ENCODE data around the gene ADAMTS12.
"Not testable (repeated sequence)": the region's sequence is repeated elsewhere in the genome, so short reads cannot be mapped to it uniquely, and the experiment has no call there.

ADAMTS12 gene

DNA sequence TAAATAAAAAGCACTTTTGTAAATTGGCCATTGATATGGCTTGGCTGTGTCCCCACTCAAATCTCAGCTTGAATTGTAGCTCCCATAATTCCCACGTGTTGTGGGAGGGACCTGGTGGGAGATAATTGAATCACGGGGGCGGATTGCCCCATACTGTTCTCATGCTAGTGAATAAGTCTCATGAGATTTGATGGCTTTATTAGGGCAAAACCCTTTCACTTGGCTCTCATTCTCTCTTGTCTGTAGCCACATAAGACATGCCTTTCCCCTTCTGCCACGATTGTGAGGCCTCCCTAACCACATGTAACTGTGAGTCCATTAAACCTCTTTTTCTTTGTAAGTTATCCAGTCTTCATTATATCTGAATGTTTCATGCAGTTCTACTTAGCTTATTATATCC, 297.8 kb downstream of the ADAMTS12 start:
- DNase-seq, result no peak

DNA sequence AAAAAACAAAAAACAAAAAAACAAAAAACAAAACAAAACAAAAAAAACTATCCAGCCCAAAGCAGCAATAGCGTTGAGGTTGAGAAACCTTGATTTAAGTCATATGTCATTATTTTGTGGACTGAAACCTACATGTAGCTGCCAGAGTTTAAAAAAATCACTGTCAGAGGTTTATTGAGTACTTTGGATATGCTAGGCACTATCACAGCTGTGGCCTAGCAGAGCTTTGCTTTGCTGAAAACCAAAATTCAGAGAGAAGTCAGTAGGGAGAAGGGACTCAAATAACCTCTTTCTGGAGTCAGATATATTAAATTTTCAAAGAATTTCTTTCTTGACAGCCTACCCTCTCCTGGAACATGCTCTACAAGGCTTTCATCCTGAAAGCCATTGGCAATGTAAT, 299.5 kb downstream of the ADAMTS12 start:
- DNase-seq, result no peak

DNA sequence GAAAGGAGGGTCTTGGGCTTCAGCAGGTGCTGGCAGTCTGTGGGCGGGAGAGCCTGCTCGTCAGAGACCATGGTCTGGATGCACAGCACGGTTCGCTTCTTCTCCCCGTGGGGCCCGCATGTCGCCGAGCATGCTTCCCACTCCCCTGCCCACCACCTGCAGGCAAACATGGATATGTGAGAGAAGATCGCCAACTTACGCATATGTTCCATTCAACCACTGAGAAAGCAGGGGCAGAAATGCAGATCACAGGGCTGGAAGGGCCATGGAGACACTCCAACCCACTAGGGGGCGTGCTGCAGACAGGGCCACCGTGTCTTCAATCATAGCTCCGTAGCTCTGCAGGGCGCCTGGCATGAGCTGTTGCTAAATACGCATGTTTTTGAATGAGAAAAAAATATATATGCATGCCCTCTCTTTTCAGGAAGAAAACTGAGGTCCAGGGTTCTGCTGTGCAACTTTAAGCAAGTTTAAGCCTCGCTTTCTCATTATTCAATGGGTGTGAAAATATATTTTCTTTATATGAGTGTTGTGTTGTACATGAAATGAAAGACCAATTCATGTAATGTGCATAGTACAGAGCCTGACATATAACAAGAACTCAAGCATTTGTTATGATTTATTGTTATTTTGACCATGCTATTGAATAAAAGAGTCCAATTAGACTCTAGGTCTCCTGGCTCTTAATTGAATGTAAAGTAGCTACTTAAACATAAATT, 303.0 kb downstream of the ADAMTS12 start:
- DNase-seq, result no peak

DNA sequence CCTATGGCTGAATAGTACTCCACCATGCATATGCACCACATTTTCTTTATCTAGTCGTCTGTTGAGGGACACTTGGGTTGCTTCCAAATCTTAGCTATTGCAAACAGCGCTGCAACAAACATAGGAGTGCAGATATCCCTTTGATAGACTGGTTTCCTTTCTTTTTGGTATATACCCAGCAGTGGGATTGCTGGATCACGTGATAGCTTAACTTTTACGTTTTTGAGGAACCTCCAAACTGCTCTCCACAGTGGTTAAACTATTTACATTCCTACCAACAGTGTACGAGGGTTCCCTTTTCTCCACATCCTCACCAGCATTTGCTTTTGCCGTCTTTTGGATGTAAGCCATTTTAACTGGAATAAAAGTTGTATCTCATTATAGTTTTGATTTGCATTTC, 308.5 kb downstream of the ADAMTS12 start:
- no peak for DNase-seq

DNA sequence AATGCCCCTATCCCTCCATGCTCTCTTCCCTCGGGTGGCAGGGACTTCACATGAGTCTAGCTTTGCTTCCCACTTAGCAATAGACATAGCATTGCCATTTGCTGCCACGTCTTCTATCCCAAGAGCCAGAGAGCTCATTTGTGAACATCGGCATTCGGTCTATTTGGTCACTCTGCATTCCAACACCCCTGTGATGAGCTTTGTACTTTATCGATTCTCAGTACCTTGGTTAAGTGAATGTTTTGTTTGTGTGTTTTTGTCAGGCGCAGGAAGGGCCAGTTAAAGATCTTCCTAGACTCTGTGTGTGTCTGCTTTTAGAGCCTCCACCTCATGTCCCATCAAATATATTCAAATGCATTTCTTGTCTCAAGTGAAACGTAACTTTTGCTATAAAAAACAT, 309.4 kb downstream of the ADAMTS12 start:
- DNase-seq, result no peak

DNA sequence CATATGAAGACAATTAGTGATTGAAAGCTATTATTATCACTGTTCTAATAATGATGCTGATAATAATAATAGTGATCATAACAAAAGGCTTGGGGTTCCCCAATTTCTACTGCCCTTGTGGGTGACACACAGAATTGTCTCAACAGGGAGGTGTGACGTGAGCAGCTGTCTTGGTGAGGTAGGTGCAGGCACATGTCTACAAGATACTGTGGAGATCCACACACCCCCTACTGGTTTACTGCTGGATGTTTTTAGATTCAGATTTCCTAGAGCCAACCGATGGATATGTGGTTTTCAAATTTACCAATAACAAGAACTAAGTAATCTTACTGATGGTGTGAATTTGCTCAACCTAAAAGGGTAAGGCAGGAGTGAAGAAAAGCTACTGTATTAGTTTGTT, 312.0 kb downstream of the ADAMTS12 start:
- DNase-seq, result no peak

DNA sequence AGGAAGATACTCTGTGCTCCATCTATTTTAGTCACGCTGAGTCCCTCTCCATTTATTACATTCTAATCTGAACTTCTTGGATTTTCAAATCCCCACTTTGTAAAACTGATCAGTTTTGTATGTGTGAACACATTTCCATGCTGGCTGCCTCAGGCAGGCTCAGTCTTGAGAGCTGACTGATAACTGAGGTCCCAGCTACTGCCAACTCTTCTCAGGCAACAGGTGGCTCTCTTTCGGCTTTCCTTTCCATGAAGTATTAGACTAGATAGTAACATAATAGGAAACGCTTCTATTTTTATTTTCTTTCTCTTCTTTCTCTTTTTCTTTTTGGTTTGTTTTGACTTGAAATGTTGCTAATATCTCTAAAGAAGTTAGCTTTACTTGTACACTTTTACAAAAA, 312.6 kb downstream of the ADAMTS12 start:
- peak in 1 of 56 donors; percentile 27 for DNase-seq

DNA sequence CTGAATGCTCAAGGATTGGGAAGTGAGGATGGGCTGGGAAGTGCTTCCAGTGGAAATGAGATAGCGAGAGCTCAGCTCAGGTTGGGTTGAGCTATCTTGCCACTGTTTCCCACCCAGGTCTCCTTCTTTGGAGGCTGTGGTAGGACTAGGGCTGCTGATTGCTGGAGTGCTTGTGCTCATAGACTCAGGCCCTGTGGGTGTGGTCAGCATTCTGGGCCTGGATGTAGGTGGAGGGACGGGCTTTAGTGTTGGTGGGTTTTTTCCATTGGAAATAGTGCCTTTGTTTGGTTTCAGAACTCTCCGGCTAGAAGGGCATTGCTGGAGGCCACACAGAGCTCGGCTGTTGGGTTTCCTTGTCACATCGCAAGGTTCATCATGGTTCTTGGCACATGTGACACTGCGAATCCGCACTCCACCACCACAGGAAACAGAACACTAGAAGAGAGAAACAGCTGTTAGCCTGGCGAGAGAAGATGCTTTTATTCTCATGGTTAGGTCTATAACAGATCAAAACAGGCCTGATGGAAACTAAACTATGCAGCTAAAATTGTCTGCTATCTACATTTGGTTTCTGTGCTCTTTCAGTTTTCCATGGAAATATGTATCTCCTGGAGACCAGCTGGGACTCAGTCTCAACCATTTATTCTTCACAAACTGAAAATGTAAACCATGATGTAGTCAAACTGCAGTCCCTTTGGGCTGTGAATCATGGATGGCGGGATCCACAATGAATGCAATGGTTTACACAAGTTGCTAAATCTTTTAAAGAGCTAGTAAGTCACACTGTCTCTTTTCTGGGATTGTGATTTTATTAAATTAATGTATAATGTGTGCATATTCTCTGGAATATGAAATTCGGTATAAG, 314.8 kb downstream of the ADAMTS12 start:
- no peak for DNase-seq

DNA sequence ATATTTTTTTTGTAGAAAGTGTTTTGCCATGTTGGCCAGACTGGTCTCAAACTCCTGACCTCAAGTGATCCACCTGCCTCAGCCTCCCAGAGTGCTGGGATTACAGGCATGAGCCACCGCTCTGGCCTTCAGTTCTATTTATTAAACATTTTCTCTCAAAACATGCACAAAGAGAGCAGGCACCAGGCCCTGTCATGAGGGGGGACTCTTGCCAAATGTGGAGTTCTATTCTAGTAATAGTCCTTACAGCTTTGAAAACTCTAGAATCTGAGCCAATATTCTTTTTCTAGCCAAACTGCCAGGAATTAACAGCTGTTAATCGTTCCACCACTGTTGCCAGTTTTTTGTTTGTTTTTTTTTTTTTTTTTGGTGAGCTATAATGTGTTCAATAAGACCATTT, 326.5 kb downstream of the ADAMTS12 start:
- peak in 13 of 56 donors; percentile 3 to 42 (median 17) for DNase-seq

DNA sequence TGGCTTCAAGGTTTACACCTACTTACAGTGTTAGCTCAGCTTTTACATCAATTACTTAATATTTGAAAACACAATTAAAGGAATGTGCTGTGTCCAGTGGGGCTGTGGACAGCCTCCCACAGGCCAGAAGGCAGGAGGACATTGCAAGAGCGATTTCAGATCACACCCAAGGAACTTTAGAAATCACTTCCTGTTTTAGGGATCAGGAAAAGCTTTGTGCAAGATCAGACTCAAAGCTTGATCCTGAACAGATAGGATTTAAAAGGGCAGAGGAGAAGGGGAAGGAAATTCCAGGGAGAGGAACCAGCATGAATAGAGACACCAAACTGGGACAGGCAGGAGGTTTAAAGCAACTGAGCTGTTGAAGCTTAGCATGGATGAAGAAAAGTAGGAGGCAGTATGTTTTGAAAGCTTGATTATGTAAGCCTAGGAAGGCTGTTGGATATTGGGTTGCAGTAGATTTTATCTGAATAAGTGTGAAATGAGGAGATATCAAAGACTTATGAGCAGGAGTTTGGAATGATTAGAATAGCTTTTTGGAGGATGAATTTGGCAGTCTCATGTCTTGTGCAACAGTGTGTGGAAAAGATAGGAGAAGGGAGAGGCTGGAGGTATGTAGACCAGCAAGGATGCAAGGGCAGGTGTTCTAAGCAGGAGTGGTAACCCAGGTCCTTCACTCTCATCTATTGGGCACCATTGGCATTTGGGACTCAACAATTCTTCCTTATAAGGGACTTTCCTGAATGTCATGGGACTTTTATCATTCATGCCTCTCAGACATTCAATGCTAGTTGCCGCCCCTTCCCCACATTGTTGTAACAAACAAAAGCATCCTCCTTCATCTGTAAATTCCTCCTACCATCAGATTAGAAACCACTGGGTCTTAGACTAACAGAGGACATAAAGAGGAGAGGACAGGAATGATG, 327.5 kb downstream of the ADAMTS12 start:
- no peak for DNase-seq

DNA sequence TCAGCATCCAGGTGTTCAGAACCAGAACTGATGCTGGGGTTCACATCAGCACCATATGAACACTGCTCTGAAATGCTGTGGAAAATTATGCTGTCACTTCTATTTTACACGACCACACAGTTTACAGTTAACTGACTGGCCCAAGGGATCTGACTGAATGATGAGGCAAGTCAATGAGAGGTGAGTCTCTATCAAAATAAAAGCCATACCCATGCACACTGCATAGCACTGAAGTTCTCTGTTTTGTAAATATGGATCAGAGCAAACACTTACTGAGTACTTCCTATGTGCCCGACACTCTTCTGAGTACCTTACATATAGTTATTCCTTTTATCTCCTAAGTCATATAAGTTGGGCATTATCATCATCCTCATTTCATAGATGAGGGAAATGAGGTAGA, 328.3 kb downstream of the ADAMTS12 start:
- DNase-seq, result no peak

DNA sequence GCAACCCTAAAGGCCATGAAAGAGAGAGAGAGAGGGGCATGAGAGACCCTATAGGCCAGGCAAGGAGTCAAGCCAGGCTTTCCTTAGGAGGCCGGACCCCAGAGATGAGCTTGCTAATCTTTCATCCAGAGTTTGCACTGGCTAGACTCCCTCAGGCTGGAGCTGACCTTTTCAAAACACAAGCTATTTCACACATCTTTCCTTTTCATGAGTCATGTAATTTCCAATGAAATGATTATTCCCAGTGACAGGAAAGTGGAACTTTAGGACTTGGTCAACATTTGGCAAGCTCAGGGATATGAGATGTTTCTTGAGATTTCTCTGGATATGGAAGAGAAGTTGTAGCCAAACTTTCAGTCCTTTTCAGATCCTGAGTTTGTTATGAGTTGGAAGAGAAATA, 333.3 kb downstream of the ADAMTS12 start:
- DNase-seq, result no peak

DNA sequence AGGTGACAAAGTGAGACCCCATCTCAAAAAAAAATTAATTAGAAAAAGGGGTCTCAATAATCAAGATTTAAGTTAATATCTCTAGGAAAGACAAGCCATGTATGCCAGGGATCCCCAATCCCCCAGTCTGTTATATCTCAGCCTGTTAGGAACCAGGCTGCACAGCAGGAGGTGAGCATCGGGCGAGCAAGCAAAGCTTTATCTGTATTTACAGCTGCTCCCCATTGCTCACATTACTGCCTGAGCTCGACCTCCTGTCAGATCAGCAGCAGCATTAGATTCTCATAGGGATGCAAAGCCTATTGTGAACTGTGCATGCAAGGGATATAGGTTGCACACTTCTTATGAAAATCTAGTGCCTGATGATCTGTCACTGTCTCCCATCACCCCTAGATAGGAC, 334.2 kb downstream of the ADAMTS12 start:
- no peak for DNase-seq

DNA sequence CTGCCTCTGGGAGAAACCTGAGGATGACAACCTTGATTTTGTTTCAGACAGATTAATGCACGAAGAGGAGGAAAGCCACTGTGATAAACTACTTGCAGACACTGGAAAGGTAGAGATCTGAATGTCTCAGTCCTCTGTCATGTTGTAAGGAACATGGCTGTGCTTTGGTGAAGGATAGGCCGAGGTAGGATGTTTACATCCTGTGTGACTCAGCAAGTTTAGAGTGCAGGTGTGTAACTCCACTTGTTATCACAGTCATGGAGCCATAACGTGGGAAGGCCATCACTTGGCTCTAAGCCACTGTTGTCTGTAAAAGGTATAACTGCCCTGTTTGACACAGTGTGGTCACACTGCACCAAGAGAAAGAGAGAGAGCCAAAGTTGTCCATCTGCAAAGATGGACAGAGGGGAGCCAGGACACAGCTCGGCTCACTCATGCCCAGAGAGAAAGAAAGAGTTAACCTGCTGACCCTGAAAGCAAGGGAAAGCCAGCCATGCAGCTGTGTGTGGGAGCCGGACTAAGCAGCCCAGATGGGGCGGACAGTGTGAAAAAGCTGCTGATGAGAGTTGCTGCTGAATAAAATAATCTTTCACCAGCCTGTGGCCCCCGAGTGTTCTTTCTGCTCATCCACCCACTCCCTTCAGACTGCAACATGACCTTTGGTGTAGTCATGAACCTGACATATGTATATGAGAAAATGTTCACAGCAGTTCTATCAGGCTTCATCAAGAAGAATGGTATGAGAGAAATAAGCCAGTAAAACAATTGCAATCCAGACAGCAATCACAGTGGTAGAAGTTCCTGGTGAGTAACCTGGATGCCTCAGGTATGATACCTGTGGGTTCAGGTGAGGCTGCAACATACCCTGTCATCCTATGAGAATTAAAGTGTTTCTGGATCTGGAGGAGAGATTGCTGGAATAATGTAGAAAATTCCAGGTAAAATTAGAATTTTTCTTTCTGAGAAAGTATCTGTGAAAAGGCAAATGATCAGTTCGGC, 335.2 kb downstream of the ADAMTS12 start:
- no peak for DNase-seq

DNA sequence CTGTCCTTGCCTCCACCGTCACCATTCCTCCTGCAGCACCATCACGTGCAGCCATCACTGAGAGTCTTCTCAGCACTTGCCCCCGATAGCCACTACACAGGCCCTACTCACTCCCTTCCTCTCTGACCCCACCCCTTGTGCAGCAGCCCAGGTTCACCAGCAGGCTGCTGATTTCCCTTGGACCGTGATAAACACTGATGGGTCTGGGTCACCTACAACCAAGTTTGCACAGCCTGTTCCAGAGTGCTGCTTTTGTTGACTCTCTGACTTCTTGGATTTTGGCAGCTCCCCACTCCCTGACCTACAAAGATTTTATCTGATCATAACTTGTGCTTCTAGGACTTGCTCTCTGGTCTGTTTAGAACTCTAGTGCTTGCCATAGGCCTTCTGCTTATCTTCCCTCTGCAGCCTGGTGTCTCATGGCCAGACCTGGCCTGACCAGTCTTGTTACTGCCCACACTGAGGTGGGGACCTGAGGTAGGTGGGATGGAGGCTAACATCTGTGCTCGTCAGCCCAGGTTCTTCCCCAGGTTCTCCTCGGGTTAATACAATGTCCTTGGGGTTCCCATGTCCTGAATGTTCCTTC, 341.7 kb downstream of the ADAMTS12 start:
- no peak for DNase-seq

DNA sequence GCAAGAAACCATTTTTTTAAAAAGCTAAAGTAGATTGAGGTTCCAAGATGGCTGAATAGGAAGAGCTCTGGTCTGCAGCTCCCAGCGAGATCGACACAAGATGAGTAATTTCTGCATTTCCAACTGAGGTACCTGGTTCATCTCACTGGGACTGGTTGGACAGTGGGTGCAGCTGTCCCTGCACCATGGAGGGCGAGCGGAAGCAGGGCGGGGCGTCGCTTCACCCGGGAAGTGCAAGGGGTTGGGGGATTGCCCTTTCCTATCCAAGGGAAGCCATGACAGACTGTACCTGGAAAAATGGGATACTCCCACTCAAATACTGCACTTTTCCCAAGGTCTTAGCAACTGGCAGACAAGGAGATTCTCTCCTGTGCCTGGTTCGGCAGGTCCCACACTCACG, 352.0 kb downstream of the ADAMTS12 start:
- not testable (repeated sequence) for DNase-seq

DNA sequence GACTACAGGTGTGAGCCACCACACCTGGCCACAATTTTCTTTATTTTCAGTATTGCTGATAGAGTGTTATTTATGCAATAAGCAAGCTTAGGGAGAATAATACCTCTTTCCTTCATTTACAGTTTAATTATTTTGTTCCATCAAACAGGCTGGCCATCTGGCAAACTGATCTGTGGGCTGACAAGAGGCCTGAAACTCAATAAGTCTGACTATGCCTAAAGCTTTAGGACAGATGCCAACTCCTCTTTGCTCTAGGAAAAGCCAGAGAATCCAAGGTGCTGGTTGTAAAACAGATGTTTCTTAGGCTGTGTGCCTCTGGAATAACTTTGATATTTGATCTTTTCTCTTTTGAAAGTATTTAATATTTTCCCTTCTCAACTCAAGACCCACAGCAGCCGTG, 352.6 kb downstream of the ADAMTS12 start:
- DNase-seq, result no peak

DNA sequence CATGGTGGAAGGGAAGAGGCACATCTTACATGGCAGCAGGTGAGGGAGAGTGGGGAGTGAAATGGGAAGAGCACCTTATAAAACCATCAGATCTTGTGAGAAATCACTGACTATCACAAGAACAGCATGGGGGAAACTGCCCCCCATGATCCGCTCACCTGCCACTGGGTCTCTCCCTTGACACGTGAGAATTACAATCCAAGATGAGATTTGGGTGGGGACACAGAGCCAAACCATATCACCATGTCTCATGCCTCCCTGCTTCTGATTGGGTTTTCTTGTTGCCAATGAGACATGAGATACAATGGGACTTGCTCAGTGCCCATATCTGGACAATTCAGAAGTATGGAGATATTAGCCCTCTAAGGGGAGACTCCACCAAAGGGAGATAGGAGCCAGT, 353.6 kb downstream of the ADAMTS12 start:
- DNase-seq, result no peak

DNA sequence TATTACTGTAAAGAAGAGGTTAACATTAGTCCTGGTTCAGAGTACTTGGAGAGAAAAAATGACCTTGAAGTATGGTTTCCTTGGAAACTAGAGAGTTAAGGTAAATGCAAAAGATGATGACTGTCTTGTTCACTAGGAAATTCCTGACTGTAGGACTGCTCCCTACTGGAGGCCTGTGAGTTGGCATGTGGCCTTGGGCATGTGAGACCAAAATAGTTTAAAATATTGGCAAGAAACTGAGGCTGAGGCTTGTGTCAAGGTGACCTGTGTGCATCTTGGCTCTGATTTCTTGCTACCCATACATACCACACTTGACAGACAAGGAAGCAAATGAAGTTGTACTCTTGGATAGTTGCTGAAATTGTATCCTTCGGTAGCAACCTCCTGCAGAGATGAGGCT, 354.6 kb downstream of the ADAMTS12 start:
- no peak for DNase-seq

DNA sequence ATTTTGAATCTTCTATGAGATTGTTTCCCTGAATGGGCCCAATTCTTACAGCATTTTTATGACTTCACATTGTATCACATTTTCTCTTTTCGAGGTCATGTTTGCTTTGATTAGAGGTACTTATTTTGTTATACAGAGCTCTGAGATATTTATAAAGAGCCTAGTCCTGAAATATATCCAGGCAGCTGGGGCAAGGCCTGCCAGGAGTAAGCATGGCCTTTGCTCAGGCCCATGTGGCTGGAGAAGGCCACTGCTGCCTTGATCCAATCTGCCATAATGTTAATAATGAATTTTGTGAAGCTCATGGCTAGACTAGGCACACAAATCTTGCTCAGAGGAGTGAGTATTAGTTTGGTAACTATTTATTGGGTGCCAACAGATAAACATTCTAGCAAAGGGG, 355.0 kb downstream of the ADAMTS12 start:
- no peak for DNase-seq

All from amygdala (tissue), 56 donors.